GM12878 (cell line): ENCODE results near the gene SLC1A2. TPM values are rescaled to one million over a fixed set of nuclear protein-coding genes. Genes with fewer than 3 reads are reported as not detected.

Experiments used
- ATAC-seq: fragments of 200-7000 bp; cut with Tn5 transposase; 3 replicates; pipeline ENCODE4 v1.9.1; 2020; ENCODE audit warnings: mild to moderate bottlenecking, moderate library complexity
- BruUV-seq: library from RNA; stranded (reverse); fragments of 400-500 nt; replicated peaks from 2 replicates; lab custom pipeline; 2021; lab: Mats Ljungman, UMichigan
- CTCF ChIA-PET: fragments of 300-600 bp; sonication (Branson Sonifier 250); formaldehyde crosslinking; extraction: SDS; loops from one replicate; lab custom pipeline; 2021; ENCODE audit warnings: inconsistent platforms; lab: Yijun Ruan, JAX
- POLR2A ChIA-PET: fragments of 350-600 bp; formaldehyde crosslinking; extraction: SDS; loops from one replicate; lab custom pipeline; 2021; ENCODE audit warnings: inconsistent platforms; lab: Charles Lee
- RAD21 ChIA-PET: fragments of 300-600 bp; sonication (Branson Sonifier 250); formaldehyde crosslinking; loops from one replicate; lab custom pipeline; 2023; ENCODE audit warnings: antibody characterized with exemption; ENCODE audit not compliant: unreplicated experiment; lab: Charles Lee
- SMC1A ChIA-PET: fragments of 300-600 bp; sonication (Branson Sonifier 250); formaldehyde crosslinking; loops from one replicate; lab custom pipeline; 2023; ENCODE audit not compliant: unreplicated experiment, uncharacterized antibody; lab: Charles Lee
- DNase-seq: peaks from one replicate; pipeline ENCODE4 v3.0.0-alpha.2; 2011; ENCODE audit warnings: low read depth, low spot score
- FAIRE-seq: peaks from 3 replicates; lab custom pipeline; 2011; peaks lifted over from hg19 to GRCh38; lab: Jason Lieb, UNC
- H2AFZ ChIP-seq: 2 replicates; pipeline ENCODE4 v1.6.0; 2011; ENCODE audit warnings: low read depth, low read length, control low read depth; ENCODE audit not compliant: control insufficient read depth
- H3K27ac ChIP-seq: 2 replicates; pipeline ENCODE4 v1.5.1; 2011; ENCODE audit warnings: control low read depth; ENCODE audit not compliant: control insufficient read depth, insufficient read depth
- H3K27me3 ChIP-seq, 2 experiments: replicated peaks in 1 of 2; 2 replicates each; pipeline versions ENCODE4 v1.6.0 to v1.6.1; 2011; ENCODE audit warnings: low read length in 1 of 2; ENCODE audit not compliant: control insufficient read depth in 2 of 2, insufficient read depth in 2 of 2
- H3K36me3 ChIP-seq, 2 experiments: 2 replicates each; pipeline ENCODE4 v1.5.1; 2011; ENCODE audit warnings: low read length in 1 of 2; ENCODE audit not compliant: control insufficient read depth in 2 of 2, insufficient read depth in 2 of 2
- H3K4me1 ChIP-seq: 2 replicates; pipeline ENCODE4 v1.6.1; 2011; ENCODE audit warnings: mild to moderate bottlenecking, low read length, moderate library complexity, mixed read lengths; ENCODE audit not compliant: control insufficient read depth, insufficient read depth
- H3K4me2 ChIP-seq: 2 replicates; pipeline ENCODE4 v1.6.0; 2011; ENCODE audit warnings: control low read depth; ENCODE audit not compliant: control insufficient read depth, insufficient read depth
- H3K4me3 ChIP-seq: fragments of 200-600 bp; sonication (generic); 2 replicates; pipeline ENCODE4 v1.5.1; 2016
- H3K79me2 ChIP-seq: 2 replicates; pipeline ENCODE4 v1.6.0; 2011; ENCODE audit warnings: low read length; ENCODE audit not compliant: control insufficient read depth, insufficient read depth
- H3K9ac ChIP-seq: 2 replicates; pipeline ENCODE4 v1.8.0; 2011; ENCODE audit warnings: low read length, control low read depth, mixed read lengths; ENCODE audit not compliant: control insufficient read depth, insufficient read depth
- H3K9me3 ChIP-seq: replicated peaks from 3 replicates; pipeline ENCODE4 v1.5.1; 2011; ENCODE audit warnings: mild to moderate bottlenecking, low read length; ENCODE audit not compliant: control insufficient read depth, insufficient read depth
- H4K20me1 ChIP-seq: 2 replicates; pipeline ENCODE4 v1.6.0; 2011; ENCODE audit not compliant: control insufficient read depth, insufficient read depth
- ASH2L ChIP-seq: fragments of 300-600, 200-600 bp; sonication (generic); IDR thresholded peaks from 2 replicates; pipeline ENCODE4 v1.6.1; 2017; ENCODE audit warnings: low read depth, mild to moderate bottlenecking, borderline replicate concordance
- CHD2 ChIP-seq: IDR thresholded peaks from 2 replicates; pipeline ENCODE4 v1.6.1; 2011; ENCODE audit warnings: low read depth, low read length, improper control_type of control experiment, borderline replicate concordance
- ESRRA ChIP-seq: IDR thresholded peaks from 2 replicates; pipeline ENCODE4 v1.6.1; 2012; ENCODE audit warnings: mild to moderate bottlenecking, low read length, improper control_type of control experiment
- FOS ChIP-seq: IDR thresholded peaks from 3 replicates; pipeline ENCODE4 v1.6.1; 2011; ENCODE audit warnings: borderline replicate concordance; ENCODE audit not compliant: insufficient read length; ENCODE audit errors: extremely low read depth
- MLLT1 ChIP-seq: fragments of 450-650 bp; IDR thresholded peaks from 2 replicates; pipeline ENCODE4 v1.6.1; 2016; ENCODE audit warnings: mild to moderate bottlenecking
- MTA3 ChIP-seq: IDR thresholded peaks from 2 replicates; pipeline ENCODE4 v1.6.1; 2012; ENCODE audit warnings: low read length, inconsistent platforms, borderline replicate concordance
- MYB ChIP-seq: fragments of 150-350 bp; IDR thresholded peaks from 2 replicates; pipeline ENCODE4 v1.6.1; 2014; ENCODE audit warnings: mild to moderate bottlenecking, low read depth, low read length, borderline replicate concordance
- RB1 ChIP-seq: fragments of 450-650 bp; formaldehyde crosslinking; IDR thresholded peaks from 2 replicates; pipeline ENCODE4 v1.6.1; 2017; ENCODE audit warnings: mild to moderate bottlenecking, borderline replicate concordance
- SMAD5 ChIP-seq: IDR thresholded peaks from 2 replicates; pipeline ENCODE4 v1.6.1; 2016; ENCODE audit warnings: antibody characterized with exemption, low read depth
- SREBF1 ChIP-seq: IDR thresholded peaks from 2 replicates; pipeline ENCODE4 v1.6.1; 2012; ENCODE audit warnings: mild to moderate bottlenecking, low read length
- SRF ChIP-seq, 2 experiments: IDR thresholded peaks; 2 replicates each; pipeline ENCODE4 v1.6.1; 2011; ENCODE audit warnings: low read depth in 2 of 2, low read length in 2 of 2, mild to moderate bottlenecking in 1 of 2, moderate library complexity in 1 of 2
- SUZ12 ChIP-seq: fragments of 200-600 bp; sonication (generic); IDR thresholded peaks from one replicate; pipeline ENCODE4 v1.6.1; 2018; ENCODE audit warnings: antibody characterized with exemption, mild to moderate bottlenecking; ENCODE audit not compliant: unreplicated experiment
- TBL1XR1 ChIP-seq: IDR thresholded peaks from 2 replicates; pipeline ENCODE4 v1.6.1; 2012; ENCODE audit warnings: low read depth, low read length, improper control_type of control experiment
- ZBTB33 ChIP-seq: fragments of 450-650 bp; IDR thresholded peaks from 2 replicates; pipeline ENCODE4 v1.6.1; 2017; ENCODE audit warnings: mild to moderate bottlenecking
- ZSCAN29 ChIP-seq: fragments of 450-650 bp; IDR thresholded peaks from 2 replicates; pipeline ENCODE4 v1.6.1; 2017; ENCODE audit warnings: mild to moderate bottlenecking, moderate library complexity
- WGBS: methylation state at CpG from one replicate; pipeline ENCODE4 v1.1.6; 2016; ENCODE audit warnings: low lambda C conversion rate; ENCODE audit not compliant: insufficient replicate concordance, insufficient coverage; ENCODE audit errors: missing lambda C conversion rate; 5-methylcytosine and 5-hydroxymethylcytosine counted together
- in situ Hi-C: fragments of 300-500 bp; cut with MboI; formaldehyde crosslinking; loops from 9 replicates; pipeline ENCODE4 v1.14.3; 2018; ENCODE audit warnings: mixed read lengths
- intact Hi-C: fragments of 100-400 bp; cut with micrococcal nuclease; formaldehyde crosslinking; loops from one replicate; pipeline ENCODE4 v1.14.2; 2022; ENCODE audit not compliant: unreplicated experiment
- polyA plus RNA-seq, 11 experiments: library from polyadenylated mRNA; depleted of rRNA in 4 of 11; unstranded in 6 of 11; stranded (reverse) in 5 of 11; fragments of >200 nt; fragmentation: Nextera tagmentation in 4 of 11; fragmentation: Illumina TruSeq in 1 of 11; extraction: Ambion mirVana in 4 of 11; extraction: Trizol in 1 of 11; gene quantifications; 1 replicate in 1 of 11; 2 replicates in 10 of 11; pipeline versions ENCODE4 v1.2.1 to v1.2.3, GENCODE V29; 2011 to 2016; ENCODE audit warnings: inconsistent platforms in 2 of 11, missing spikeins in 2 of 11, low read depth in 1 of 11
- total RNA-seq, 4 experiments: library from RNA; depleted of rRNA in 3 of 4; stranded (reverse); fragments of >200 nt in 3 of 4; fragmentation: Illumina TruSeq in 1 of 4; extraction: Trizol in 1 of 4; gene quantifications; 2 replicates each; pipeline versions ENCODE4 v1.2.1 to v1.2.3, GENCODE V29; 2013 to 2021

The SLC1A2 gene
- total and polyA plus RNA-seq, 10 of the 15 experiments (the other 5 are each of a cell fraction or from before 2014, with no cell fraction given) = 0.01 to 0.84 (median 0.22) TPM; not detected in 1

GRCh38 chr11:35317253-35317652 lies 102.1 kb downstream of the SLC1A2 start:
- CTCF ChIA-PET = interaction anchor here (0.9 to 4.7 kb wide), 6 partner anchors 10 to 390 kb away, joined by 3 to 27 read pairs (median 4); no protein-coding TSS in a partner anchor
- Histone ChIP-seq H3K9me3 (no peaks in the 10 kb centered on the region), H3K36me3 (no peaks in the 10 kb centered on the region), H3K4me3 (no peak overlapping the region), H2AFZ (no peak overlapping the region), H3K4me1 (peaks cover 42% of the 10 kb centered on the region), H4K20me1 (no peaks in the 10 kb centered on the region), H3K4me2 (no peak overlapping the region), H3K9ac (no peak overlapping the region), H3K27me3 (no peaks in the 10 kb centered on the region), H3K27ac (no peak overlapping the region), H3K79me2 (no peaks in the 10 kb centered on the region)
- in situ Hi-C loops = no loop called here
- no peak for TF ChIP-seq MLLT1
- TF ChIP-seq SMAD5 = no peak
- TF ChIP-seq RB1 = no peak
- TF ChIP-seq TBL1XR1 = no peak
- TF ChIP-seq SRF (IDR thresholded peaks at IDR 0.05; ENCODE audit: low read depth in 2 of 2, low read length in 2 of 2) = no peak
- TF ChIP-seq CHD2 = no peak
- TF ChIP-seq SUZ12 = no peak
- no peak for TF ChIP-seq ZBTB33
- no peak for TF ChIP-seq ASH2L
- TF ChIP-seq ESRRA = no peak
- no peak for TF ChIP-seq FOS
- TF ChIP-seq MYB = no peak
- no peak for TF ChIP-seq SREBF1
- TF ChIP-seq ZSCAN29 = no peak
- TF ChIP-seq MTA3 = no peak
- intact Hi-C loops = no loop called here
- no peak for ATAC-seq
- SMC1A ChIA-PET = interaction anchor here (0.6 to 3.3 kb wide), 7 partner anchors 10 to 333 kb away, joined by 3 to 14 read pairs (median 5); no protein-coding TSS in a partner anchor
- RAD21 ChIA-PET = interaction anchor here (1.3 to 1.4 kb wide), 2 partner anchors 10 to 80 kb away, joined by 4 to 5 read pairs; no protein-coding TSS in a partner anchor
- WGBS = 93% methylated on average over 7 of the region's 7 CpGs
- POLR2A ChIA-PET = interaction anchor here (0.8 to 1.9 kb wide), 2 partner anchors 9 to 14 kb away, joined by 3 to 4 read pairs; no protein-coding TSS in a partner anchor
- DNase-seq = no peak
- BruUV-seq = no TSS peak
- no peak for FAIRE-seq
